ENCODE data around the gene ATG9B. TPM values are rescaled to one million over a fixed set of nuclear protein-coding genes. Genes with fewer than 3 reads are reported as not detected.

ATG9B gene
- total RNA-seq, 4 donors from 2014 or later = 47.6 to 125 (median 59.8) TPM

GRCh38 chr7:151025924-151026671, 1.8 kb upstream of the ATG9B start:
- WGBS, 2 donors = 76 to 91% methylated on average over 4 of the region's 4 CpGs
- H3K4me3 ChIP-seq (ENCODE audit: low read depth, poor library complexity, severe bottlenecking) = no peak overlapping the region
- no peak for TF ChIP-seq POLR2A (IDR thresholded peaks at IDR 0.05)
- TF ChIP-seq CTCF (IDR thresholded peaks at IDR 0.05) = no peak
- DNase-seq (ENCODE audit: low spot score in 2 of 2) = no peak
- intact Hi-C loops (cut with DNase I; ENCODE audit: low total_unique reads) = loop anchor here (5.0 kb wide), 1 partner anchor 86 kb away; no protein-coding TSS in a partner anchor

- intact Hi-C loops (cut with DNase I; ENCODE audit: low total_unique reads) = no loop called here
- DNase-seq (ENCODE audit: low spot score in 2 of 2) = no peak
- TF ChIP-seq POLR2A (IDR thresholded peaks at IDR 0.05) (no peak), CTCF (IDR thresholded peaks at IDR 0.05) (no peak)
- WGBS, 2 donors = 71% methylated on average over 10 of the region's 10 CpGs
- no peak overlapping the region for H3K4me3 ChIP-seq (ENCODE audit: low read depth, poor library complexity, severe bottlenecking)
Observed at GRCh38 chr7:151023232-151023631, 1.1 kb downstream of the ATG9B start.

GRCh38 chr7:151020231-151020630, 4.1 kb downstream of the ATG9B start:
- H3K4me3 ChIP-seq (ENCODE audit: low read depth, poor library complexity, severe bottlenecking) = no peak overlapping the region
- TF ChIP-seq POLR2A (IDR thresholded peaks at IDR 0.05) (no peak), CTCF (IDR thresholded peaks at IDR 0.05) (no peak)

GRCh38 chr7:151019130-151019447, 5.2 kb downstream of the ATG9B start:
- DNase-seq (ENCODE audit: low spot score in 2 of 2) = no peak
- intact Hi-C loops (cut with DNase I; ENCODE audit: low total_unique reads) = no loop called here
- no peak overlapping the region for H3K4me3 ChIP-seq (ENCODE audit: low read depth, poor library complexity, severe bottlenecking)
- 32 to 34% methylated on average over 19 to 20 of the region's 20 CpGs for WGBS, 2 donors
- TF ChIP-seq CTCF (IDR thresholded peaks at IDR 0.05) (no peak), POLR2A (IDR thresholded peaks at IDR 0.05) (no peak)

More at GRCh38 chr7:151020231-151020630, 4.1 kb downstream of the ATG9B start:
- DNase-seq (ENCODE audit: low spot score in 2 of 2) = no peak
- intact Hi-C loops (cut with DNase I; ENCODE audit: low total_unique reads) = no loop called here
- WGBS, 2 donors = 66 to 82% methylated on average over 7 of the region's 7 CpGs

- no peak for DNase-seq (ENCODE audit: low spot score in 2 of 2)
- 2 to 5% methylated on average over 58 to 80 of the region's 82 CpGs for WGBS, 2 donors
- H3K4me3 ChIP-seq (ENCODE audit: low read depth, poor library complexity, severe bottlenecking) = no peak overlapping the region
- TF ChIP-seq CTCF (IDR thresholded peaks at IDR 0.05) = peak in 1 of 3 donors; percentile 6
- no peak for TF ChIP-seq POLR2A (IDR thresholded peaks at IDR 0.05)
- intact Hi-C loops (cut with DNase I; ENCODE audit: low total_unique reads) = no loop called here
Observed at GRCh38 chr7:151018421-151019129, 5.7 kb downstream of the ATG9B start.
